Activated CD4-positive, CD25-positive, alpha-beta regulatory T cell treated with anti-CD3 and anti-CD28 coated beads, Interleukin-2, amount 50 U/mL, for 24 hours (primary cell): ENCODE data around the gene EVC.
"Not testable (repeated sequence)": the region's sequence is repeated elsewhere in the genome, so short reads cannot be mapped to it uniquely, and the experiment has no call there.

ENCODE experiments used
- ATAC-seq, 2 donors: fragments of 150-1000 bp; cut with Tn5 transposase; one replicate each; pipeline ENCODE4 v1.10.0; 2021; ENCODE audit warnings: mild to moderate bottlenecking in 1 of 2, moderate library complexity in 1 of 2

Gene EVC

DNA sequence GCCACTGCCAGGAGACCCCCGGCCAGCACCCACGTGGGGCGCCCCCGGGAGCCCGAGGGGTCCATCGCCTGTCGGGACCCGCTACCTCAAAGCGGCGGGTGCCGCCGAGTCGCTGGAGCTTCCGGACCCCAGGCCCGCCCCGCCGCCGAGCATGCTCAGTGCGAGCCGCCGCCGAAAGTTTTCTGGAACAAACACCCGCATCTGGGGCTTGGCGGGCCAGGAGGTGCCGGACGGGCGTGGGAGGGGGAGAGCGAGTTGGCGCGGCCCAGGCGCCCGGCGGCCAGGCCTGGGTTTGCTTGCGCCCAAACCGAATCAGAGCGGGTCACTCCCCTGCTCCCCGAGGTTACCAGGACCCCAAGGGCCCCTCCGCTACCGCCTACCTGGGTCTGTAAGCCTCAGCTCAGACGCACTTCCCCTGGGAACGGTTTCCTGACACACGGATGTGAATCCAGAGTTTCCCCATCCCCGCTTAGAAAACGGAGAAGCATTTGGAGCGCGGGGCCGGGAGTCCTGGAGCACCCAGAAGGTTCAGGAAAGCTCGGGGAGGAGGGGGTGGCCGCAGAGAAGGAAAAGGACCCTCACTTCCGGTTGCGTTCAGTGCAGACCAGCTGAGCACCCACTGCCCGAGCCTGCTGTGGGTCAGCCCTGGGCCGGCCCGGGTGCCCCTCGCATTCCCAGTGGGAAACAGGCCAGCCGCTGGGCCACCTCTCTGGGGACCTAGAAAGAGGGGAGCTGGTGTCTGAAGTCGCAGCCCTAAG lies 2.4 kb upstream of the EVC start, which contains the start of gene EVC2:
Gene EVC2 (minus strand): TSS at position 111 of the 758 bp plus-strand sequence. CDS start 46 bp downstream, at position 65.
- ATAC-seq: no peak

DNA sequence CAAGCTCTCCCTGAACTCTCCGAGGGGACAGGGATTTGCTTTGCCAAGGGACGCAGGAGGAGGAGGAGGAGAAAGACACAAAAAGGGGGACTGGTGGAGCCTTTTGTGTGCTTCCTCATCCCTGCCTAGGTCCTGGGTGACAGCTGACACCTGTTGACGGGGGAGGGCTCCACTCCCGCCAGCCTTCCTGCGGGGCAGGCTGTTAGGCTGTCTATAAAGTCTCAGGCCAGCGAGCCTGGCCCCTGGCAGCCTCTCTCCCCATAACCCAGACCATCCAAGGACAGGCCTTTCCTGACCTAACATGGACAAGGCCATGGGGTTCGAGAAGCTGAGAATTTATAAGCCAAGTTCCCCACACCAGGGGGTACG lies 1.8 kb upstream of the EVC start:
- ATAC-seq: no peak

DNA sequence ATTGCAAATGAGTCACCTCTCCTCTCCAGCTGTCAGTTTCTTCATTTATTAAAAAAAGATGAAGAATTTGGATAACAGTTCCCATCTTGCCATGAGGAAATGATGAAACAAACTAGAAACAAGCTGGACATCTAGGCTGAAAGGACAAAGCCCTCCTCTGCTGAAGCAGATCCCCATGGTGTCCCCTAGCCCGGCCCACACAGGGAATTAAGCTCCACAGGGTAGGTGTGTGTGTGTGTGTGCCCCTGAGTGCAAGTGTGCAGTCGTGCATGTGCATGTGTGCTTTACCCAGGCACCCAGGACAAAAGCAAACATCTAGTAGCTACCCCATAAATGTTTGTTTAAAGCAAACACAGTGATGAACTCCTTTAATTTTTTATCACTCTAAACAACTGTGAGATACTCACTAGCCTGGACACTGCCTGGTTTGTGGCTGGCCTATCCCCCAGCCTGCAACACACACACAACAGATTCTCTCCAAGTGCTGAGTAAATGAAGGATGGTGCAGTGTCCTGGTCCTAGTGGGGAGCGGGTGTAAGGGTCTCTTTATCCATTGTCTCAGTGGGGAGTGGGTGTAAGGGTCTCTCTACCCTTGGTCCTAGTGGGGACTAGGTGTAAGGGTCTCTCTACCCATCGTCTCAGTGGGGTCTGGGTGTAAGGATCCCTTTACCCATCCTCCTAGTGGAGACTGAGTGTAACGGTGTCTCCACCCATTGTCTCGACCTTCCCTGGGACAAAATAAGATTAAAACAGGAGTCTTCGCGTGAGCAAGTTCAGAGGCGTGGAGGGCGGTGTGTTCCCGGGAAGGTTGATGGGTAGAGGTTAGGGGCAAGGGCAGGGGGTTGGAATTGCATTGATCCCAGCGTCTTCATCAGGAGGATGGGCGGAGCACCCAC lies 688 bp upstream of the EVC start:
- ATAC-seq: no peak

DNA sequence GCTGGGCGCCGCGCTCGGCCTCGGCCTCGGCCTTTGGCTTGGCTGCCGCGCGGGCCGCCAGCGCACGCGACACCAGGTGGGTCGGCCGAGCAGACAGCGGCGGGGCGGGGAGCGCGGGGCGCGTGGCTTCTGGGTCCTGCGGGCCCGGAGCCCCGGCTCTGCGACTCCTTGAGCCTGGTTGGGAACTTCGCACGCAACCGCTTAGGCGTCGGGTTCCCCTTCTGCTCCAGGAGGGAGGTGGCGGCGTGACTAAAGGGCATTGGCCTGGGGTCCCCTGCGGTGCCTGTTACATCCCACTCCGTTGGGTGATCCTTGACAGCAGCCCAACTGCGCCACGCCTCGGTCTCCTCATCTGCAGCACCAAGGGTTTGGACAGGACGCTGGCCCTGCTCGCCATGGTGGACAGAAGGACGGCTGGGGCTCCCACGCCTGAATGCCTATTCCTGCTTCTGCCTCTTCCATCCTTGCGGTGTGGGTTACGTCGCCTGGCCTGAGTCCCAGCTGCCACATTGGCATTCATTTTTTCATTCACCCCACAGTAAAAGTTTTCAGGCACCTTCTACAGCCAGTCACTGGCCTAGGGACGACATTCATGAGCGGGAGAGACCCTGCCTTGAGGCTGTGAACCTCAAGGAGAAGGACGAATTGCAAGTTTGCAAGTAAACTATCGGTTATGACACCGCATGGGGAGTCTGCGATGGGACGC lies 631 bp downstream of the EVC start:
- ATAC-seq: peak in 1 of 2 donors; percentile 8

DNA sequence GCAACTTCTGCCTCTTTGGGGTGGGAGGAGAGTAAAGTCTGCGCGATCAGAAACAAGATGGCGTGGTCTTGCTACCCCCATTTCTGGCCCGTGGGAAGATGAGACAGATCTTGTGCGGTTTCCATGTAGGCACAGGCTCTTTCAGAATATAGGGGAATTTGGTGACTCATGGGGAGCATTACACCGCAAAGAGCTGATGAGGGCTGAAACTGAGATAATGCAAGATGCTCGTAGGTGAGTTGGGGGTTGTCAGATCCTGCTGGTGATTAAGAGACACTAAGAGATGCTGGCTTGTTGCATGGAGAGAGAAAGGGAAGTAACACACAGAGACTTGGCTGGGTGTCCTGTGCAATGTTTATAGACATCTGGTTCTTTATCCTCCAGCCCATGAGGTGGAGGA lies 1.5 kb downstream of the EVC start:
- ATAC-seq: peak; percentile 47 to 51

DNA sequence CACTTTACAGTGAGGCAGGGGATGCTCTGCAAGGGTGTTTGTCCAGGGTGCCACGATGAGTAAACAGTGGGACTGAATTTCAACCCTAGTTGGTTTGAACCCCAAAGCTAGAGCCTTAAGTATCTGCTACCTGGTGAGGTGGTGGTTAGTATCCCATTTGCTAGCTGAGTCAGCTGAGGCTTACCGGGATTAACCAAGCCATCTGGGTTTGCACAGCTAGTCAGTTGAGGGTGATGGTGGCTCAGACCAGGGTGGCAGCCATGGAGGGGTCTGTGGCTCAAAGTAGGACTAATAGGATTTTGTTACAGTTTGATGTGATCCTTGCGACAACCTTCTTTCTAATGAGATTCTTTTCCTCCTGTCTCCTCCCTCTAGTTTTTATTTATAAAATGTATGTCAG lies 1.9 kb downstream of the EVC start:
- no peak for ATAC-seq

DNA sequence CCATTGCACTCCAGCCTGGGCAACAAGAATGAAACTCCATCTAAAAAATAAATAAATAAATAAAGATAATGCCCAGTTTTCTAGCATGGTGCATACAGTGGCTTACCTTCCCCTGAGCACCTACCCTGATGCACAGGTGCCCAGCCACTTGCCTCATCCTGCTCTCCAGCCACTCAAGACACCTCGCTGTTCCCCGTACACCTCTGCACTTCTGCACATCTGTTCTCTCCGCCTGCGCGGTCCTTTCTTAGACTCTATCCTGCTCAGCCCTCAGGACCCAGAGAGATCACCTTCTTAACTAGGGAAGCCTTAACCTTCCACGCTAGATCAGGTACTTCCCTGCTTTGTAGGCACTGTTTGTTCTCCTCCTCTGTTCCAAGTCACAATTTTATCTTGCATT lies 2.9 kb downstream of the EVC start:
- ATAC-seq: no peak

DNA sequence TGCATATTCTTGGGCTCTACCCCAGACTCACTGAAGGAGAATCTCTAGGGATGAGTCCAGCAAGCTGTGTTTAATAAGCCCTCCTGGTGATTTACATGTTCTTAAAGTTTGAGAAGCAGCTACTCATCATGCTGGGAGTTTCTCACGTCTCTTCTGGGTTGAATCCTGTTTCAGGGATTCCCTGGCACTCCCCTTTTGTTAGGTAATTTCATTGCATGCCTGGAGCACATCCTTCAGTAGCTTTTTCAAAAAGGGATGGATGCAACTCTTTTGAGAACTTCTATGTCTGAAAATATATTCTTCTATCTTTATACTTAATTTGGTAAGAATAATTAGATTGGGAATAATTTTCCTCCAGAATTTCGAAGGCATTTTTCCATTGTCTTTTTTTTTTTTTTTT lies 4.4 kb downstream of the EVC start:
- no peak for ATAC-seq

DNA sequence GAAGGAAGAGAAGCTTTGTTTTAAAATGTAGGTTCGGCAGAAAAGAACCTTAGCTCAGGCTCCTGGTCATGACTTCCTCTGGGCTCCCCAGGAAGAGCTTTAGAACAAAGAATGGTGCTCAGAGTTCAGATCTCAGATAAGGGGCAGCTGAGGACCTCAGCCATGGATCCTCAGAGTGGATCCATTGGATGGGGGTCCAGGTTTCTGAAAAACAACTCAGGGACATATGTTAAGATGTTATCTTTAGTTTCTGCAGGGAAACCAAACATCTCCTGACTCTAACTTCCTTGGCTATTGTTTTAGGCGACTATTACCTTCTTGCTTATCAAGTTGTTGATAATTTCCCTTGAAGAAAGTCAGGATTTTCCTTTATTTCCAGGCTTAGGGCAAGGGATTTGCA lies 5.4 kb downstream of the EVC start:
- no peak for ATAC-seq

DNA sequence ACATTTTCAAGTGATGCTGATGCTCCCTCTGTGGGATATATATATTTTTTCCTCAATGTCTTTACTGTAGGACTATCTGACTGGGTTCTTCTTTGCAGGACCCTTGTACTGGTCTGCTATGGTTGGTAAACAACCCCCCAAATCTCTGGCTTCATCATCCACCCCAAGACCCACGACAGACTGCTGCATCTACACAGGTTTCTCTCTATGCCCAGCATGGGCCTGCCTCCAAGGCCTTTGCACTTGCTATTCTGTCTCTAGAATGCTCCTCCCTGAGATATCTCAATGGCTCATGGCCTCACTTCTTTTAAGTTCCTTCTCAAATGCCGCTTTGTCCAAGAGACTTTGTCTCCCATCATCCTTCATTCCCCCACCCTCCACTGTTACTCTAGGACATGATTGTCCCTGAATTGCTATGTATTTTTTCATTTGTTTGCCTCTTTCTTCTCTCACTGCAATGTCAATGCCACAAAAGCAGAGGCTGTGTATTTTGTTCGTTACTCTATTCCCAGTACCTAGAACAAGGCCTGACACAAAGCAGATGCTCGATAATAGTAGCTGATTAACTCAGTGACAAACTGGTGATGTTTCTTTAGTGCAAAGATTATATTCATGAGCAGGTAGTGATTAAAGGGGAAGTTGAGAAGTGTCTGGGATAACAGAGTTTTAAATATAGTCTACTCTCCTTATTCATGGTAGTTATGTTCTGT lies 6.6 kb downstream of the EVC start:
- no peak for ATAC-seq

DNA sequence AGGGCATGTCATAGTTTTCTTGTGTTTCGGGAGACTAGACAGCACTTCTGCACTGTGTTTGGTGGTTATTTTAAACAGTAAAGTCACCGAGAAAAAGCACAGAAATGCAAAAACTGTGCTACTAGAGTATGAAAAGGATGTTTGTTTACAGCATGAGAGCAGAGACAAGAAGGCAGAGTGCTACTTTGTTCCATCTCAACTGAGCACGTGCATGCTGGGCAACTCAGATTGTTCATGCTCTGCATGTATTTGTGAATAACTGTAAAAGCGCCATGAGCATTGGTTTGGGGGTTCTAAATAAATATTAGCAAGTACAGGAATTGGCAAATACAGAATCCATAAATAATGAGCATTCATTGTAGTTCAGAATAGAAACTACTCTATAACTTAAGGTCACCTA lies 7.4 kb downstream of the EVC start:
- ATAC-seq: no peak

DNA sequence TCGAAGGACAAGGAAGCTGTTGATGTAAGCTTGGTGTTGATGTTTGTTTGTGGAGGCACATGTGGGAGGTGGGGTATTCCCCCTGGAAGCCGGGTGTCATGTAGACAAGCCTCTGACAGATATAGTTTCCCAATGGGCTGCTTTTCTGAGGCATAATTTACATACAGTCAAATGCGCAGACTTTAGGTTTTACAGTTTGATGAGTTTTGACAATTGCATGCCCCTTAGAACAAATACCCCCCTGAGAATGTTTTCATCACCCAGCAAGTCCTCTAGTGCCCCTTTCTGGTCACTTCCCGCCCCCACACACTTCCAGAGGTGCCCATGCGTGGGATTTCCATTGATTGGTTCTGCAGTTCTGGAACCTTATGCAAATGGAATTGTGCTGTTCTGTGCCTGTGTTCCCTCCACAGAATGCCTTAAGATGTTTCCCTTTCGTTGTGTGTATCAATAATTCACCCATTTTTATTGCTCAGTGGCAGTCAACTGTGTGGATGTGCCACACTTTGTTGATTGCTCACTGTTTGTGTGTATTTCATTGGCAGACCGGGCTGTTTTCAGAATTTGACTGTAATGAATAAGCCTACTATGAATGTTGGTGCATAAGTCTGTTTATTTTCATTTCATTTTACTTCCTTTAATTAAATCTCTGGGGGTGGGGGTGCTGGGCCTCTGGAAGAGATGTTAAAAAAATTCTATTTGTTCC lies 8.5 kb downstream of the EVC start:
- ATAC-seq: no peak

DNA sequence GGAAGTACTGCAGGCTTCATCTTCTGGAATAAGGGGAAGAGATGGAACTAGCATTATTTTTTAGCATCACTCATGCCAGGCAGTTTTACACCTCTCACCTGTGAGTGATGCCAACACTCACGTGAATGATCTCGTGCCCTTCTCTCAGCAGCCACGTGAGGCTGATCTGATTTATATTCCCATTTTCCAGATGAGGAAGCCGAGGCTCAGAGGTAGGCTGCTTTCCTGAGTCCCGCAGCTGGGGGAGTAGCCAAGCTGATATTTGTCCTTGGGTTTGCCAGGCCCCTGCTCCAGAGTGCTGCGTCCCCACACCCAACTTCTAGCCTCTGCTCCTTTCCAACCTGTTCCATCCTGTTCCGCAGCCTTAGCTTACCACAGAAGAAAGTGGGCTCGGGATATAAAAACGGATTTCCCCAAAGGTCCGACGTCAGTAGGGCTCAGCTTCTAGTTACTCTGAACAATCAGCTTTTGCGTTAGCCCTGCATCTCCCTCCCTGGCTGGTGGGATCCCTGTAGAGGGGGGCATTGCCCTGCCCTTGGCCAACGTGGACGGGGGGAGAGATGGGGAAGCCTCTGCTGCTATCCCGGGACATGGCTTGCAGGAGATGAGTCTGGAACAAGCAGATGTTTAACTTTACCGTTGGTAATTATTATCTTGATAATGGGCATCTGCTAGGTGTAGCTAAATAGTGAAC lies 9.3 kb downstream of the EVC start:
- ATAC-seq: no peak

DNA sequence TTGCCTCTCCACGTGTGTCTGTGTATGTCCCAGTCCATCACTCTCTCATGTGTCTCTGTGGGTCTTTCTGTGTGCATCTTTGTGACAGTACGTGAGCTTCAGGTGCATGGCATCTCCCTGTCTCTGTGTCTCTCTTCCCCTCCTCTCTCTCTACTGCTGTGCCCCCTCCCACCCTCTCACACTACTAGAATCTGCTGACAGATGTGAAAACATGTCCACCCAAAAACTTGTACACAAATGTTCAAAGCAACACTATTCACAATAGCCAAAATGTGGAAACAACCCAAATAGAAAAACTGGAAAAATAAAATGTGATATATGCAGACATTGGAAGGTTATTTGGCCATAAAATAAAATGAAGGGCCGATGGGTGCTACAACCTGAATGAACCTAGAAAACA lies 10.0 kb downstream of the EVC start:
- ATAC-seq: no peak

DNA sequence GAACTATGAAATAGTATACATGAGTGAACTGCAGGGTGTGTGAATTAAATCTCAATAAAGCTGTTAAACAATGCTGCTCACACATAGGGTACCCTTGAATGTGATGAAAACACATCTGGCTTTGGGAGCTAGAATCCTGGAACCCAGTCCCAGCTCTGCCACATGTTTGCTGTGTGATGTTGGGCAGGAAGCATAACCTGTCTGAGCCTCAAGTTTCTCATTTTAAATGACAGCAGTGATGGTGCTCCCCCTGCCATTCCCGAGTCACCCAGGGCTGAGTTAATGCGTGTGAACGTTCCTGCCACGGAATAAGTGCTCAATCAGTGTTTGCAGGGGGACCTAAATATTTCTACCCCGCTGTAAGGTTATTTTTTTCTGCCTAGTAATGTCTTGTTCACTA lies 10.9 kb downstream of the EVC start:
- no peak for ATAC-seq

DNA sequence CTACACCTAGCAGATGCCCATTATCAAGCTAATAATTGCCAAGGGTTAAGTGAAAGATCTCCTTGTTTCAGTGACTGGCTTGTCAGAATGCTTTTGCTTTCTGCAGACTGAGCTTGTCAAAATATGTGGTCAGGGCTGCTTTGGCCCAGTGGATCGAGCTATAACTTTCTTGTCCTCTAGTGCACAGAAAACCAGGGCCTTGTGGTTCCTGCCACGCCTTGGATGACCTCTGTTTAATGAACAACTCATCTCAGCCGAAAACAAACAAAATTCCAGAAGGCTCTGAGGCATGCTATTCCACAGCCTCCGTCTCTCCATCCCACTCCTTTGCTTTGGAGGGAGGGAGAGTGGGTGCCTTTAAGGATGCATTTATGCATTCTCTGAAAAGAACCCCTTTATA lies 11.3 kb downstream of the EVC start:
- ATAC-seq: no peak

DNA sequence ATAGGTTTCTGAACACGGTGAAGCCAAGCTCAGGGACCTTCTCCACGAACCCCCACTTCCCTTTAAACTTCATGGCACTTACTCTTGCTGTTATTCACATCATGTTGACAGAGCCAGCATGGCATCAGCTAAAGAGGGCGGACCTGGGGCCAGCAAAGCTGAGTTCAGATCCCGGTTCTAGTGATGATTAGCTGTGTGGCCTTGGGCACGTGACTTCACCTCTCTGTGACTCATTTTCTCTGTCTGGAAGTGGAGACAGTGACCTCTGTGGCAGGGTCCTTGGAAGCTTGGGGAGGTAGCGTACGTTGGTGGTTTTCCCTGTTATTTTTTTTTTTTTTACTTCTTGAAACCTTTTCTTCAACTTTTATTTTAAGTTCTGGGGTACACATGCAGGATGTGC lies 13.4 kb downstream of the EVC start:
- no peak for ATAC-seq

DNA sequence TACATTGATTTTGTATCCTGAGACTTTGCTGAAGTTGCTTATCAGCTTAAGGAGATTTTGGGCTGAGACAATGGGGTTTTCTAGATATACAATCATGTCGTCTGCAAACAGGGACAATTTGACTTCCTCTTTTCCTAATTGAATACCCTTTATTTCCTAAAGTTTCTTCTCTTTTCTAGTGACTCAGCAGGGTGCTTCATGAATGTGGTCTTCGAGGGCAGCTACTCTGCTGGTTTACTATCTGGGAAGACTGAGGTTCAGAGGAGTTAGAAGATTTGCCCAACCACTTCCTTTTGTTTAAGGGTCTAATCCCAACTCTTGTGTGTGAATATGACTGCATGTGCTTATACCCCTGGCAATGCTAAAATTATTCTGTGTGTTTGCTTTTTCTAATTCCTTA lies 17.4 kb downstream of the EVC start:
- ATAC-seq: not testable (repeated sequence)

DNA sequence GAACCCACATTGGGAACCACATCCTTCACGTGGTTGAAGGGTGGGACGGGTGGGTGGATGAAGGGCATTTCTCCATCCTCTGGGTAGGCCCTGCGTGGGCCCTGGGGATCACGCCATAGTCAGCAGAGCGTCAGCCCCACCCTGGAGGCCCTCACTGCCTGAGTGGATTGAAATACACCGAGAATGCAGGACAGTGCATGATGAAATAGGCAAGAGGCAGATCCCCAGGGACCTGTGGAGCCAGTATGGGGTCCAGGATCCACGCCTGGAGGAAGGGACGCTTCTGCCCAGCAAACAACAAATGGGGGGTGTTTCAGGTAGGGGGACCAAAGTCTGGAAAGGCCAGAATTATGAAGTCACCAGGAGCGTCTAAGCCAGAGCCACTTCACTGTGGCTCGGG lies 19.4 kb downstream of the EVC start:
- no peak for ATAC-seq

DNA sequence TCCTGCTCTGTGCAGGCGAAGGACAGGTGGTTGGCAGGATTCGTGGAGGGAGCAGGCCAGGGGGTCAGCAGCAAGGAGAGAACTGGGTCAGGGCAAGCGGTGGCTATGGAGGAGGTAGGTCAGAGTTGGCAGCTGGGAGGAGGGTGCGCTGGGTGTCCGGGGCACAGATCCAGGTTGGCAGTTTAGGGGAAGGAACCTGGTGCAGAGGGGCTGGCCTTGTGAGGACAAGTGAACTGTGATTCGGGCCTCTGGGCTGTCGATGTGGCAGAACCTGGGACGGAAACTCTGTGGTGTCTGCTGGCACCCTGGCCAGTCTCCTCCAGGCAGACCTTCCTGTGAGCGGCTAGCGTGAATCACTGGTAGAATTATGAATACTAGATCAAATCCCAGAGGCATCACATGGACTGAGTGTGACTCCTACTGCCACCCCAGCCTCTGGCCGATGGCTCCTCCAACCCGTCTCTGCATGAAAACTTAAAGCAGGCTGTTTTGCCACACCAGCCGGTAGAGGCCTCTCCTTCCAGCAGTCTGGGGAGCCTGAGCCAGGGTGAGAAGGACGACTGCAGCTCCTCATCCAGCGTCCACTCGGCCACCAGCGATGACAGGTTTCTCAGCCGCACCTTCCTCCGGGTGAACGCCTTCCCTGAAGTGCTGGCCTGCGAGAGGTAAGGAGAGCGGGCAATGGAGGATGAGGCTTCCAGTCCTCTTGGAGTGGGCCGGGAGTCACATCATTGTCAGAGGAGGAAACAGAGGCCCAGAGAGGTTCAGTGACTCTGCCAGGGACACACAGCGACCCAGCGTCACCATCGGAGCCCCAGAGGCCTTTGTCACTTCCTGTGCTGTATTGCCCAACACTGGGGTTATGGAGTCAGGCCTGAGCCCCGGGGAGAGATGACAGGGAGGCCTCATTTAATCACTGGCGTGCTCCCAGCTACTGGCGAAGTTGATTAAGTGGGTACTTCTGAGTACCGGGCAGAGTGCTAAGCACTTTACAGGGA lies 20.3 kb downstream of the EVC start:
- no peak for ATAC-seq
